ENCODE results near the gene NFIC. TPM values are rescaled to one million over a fixed set of nuclear protein-coding genes. Genes with fewer than 3 reads are reported as not detected.
A peak's percentile ranks its signal among the peaks of the same experiment; 100 is the strongest.

The NFIC gene
- polyA plus RNA-seq, 1 experiment = 5.0 TPM

GRCh38 chr19:3351702-3352447, 14.5 kb upstream of the NFIC start:
- POLR2A ChIA-PET = no interaction called here

DNA sequence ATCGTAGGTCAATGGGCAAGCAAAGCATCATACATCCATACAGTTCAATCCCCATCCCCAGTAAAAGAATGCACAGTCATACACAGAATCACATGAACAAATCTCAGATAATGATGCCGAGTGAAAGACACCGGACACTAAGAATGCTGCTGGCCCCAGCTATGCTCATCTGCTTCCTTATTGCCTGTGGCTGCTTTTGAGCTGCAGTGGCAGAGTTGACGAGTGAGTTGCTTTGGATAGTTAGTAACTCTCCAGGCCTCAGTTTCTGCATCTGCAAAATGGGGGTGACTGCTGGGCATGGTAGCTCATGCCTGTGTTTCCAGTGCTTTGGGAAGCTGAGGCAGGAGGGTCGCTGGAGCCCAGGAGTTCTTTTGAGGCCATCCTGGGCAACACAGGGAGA, 12.9 kb upstream of the NFIC start:
- TF ChIP-seq CTCF (IDR thresholded peaks at IDR 0.05; ENCODE audit: insufficient read depth, low read depth, low read length) = no peak
- POLR2A ChIA-PET = no interaction called here
- CTCF ChIA-PET = interaction anchor here (1.0 to 1.8 kb wide), 2 partner anchors 27 to 76 kb away, joined by 3 to 7 read pairs; no protein-coding TSS in a partner anchor
- Histone ChIP-seq H3K4me3 (ENCODE audit: low read depth, low read length) (no peak overlapping the region), H3K36me3 (ENCODE audit: control insufficient read depth, insufficient read depth, low read length) (no peaks in the 10 kb centered on the region), H3K27me3 (ENCODE audit: control insufficient read depth, insufficient read depth, low read length) (no peaks in the 10 kb centered on the region)
- DNase-seq (ENCODE audit: low read depth) = no peak

More at GRCh38 chr19:3351702-3352447, 14.5 kb upstream of the NFIC start:
- CTCF ChIA-PET = interaction anchor here (0.9 kb wide), 1 partner anchor 121 kb away, joined by 3 read pairs; no protein-coding TSS in a partner anchor
- no peak for DNase-seq (ENCODE audit: low read depth)
- no peaks in the 10 kb centered on the region for H3K36me3 ChIP-seq (ENCODE audit: control insufficient read depth, insufficient read depth, low read length)
- TF ChIP-seq CTCF (IDR thresholded peaks at IDR 0.05; ENCODE audit: insufficient read depth, low read depth, low read length) = no peak
- H3K4me3 ChIP-seq (ENCODE audit: low read depth, low read length) = no peak overlapping the region
- H3K27me3 ChIP-seq (ENCODE audit: control insufficient read depth, insufficient read depth, low read length) = no peaks in the 10 kb centered on the region

DNA sequence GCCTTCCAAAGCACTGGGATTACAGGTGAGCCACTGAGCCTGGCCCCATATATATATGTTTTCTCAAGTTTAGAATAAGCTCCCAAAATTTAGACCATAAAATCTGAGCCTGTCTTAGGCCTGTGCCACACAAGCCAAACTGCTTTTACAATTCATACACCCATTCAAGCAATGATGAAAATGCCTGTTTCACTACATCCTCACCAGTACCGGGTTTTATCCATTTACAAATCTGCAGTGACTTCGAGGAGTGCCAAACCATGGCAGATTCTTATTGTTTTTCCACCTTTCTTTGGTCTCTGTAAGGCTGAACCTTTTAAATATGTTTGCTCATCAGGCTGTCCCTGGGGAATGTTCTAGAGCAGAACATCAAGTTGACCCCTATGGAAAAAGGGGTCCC, 9.6 kb upstream of the NFIC start:
- Histone ChIP-seq H3K36me3 (ENCODE audit: control insufficient read depth, insufficient read depth, low read length) (no peaks in the 10 kb centered on the region), H3K27me3 (ENCODE audit: control insufficient read depth, insufficient read depth, low read length) (no peaks in the 10 kb centered on the region), H3K4me3 (ENCODE audit: low read depth, low read length) (no peak overlapping the region)
- CTCF ChIA-PET = interaction anchor here (1.0 to 1.5 kb wide), 2 partner anchors 10 to 73 kb away, joined by 3 read pairs; no protein-coding TSS in a partner anchor
- no peak for TF ChIP-seq CTCF (IDR thresholded peaks at IDR 0.05; ENCODE audit: insufficient read depth, low read depth, low read length)
- no peak for DNase-seq (ENCODE audit: low read depth)
- POLR2A ChIA-PET = no interaction called here

- H3K27me3 ChIP-seq (ENCODE audit: control insufficient read depth, insufficient read depth, low read length) = no peaks in the 10 kb centered on the region
- DNase-seq (ENCODE audit: low read depth) = no peak
- ChIA-PET POLR2A (no interaction called here), CTCF (interaction anchor here (1.0 to 1.5 kb wide), 2 partner anchors 11 to 73 kb away, joined by 3 read pairs; no protein-coding TSS in a partner anchor)
- H3K36me3 ChIP-seq (ENCODE audit: control insufficient read depth, insufficient read depth, low read length) = no peaks in the 10 kb centered on the region
- H3K4me3 ChIP-seq (ENCODE audit: low read depth, low read length) = no peak overlapping the region
- TF ChIP-seq CTCF (IDR thresholded peaks at IDR 0.05; ENCODE audit: insufficient read depth, low read depth, low read length) = no peak
These were observed 9.0 kb upstream of the NFIC start for GRCh38 chr19:3357271-3357991.

DNA sequence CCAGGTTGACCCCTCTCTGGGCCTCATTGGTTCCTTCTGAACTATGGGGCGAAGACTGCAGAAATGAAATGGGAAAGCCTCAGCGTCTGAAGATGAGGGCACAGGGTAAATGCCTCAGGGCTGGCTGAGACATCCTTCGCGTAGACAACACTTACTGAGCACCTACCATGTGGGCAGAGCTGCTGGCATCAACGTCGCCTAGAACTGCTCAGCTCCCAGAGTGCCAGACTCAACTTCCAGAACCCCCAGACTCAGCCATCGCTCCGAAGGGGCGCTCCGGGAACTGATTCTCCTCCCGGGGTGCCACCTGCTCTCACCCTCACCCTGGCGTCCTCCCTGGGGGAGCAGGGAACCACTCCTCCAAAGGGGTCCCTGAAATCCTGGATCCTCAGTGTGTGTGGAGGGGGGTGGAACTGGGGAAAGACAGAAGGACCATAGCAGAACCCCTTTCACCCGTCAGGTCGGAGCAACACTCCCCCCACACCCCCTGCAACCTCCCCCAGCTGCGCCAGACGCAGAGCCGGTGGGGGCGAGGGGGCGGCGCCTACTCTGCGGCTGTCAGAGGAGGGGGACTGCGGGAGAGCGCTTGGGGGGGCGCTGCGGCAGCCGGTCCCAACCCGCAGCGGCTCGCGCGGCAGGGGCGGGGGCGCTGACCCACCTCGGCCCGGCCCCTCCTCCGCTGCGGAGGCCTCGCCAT, 8.2 kb upstream of the NFIC start:
- no peak for DNase-seq (ENCODE audit: low read depth)
- ChIA-PET CTCF (interaction anchor here (1.5 kb wide), 1 partner anchor 72 kb away, joined by 3 read pairs; no protein-coding TSS in a partner anchor), POLR2A (no interaction called here)
- Histone ChIP-seq H3K27me3 (ENCODE audit: control insufficient read depth, insufficient read depth, low read length) (no peaks in the 10 kb centered on the region), H3K36me3 (ENCODE audit: control insufficient read depth, insufficient read depth, low read length) (no peaks in the 10 kb centered on the region), H3K4me3 (ENCODE audit: low read depth, low read length) (peak overlapping the region; percentile 81; the same call in 1 of the 2 replicates)
- TF ChIP-seq CTCF (IDR thresholded peaks at IDR 0.05; ENCODE audit: insufficient read depth, low read depth, low read length) = no peak
